Fibroblast of pulmonary artery (primary cell): ENCODE data around the gene LINGO1.

Experiments used
- DNase-seq: peaks from one replicate; pipeline ENCODE4 v3.0.0-alpha.2; 2010; ENCODE audit warnings: low read depth
- H3K4me3 ChIP-seq: replicated peaks from 2 replicates; pipeline ENCODE4 v1.5.1; 2011; ENCODE audit warnings: low read depth, mild to moderate bottlenecking, control low read depth, low read length, moderate library complexity
- TF ChIP-seq, protein P1 (sequence below): IDR thresholded peaks from 2 replicates; pipeline ENCODE4 v1.5.1; 2011; ENCODE audit warnings: mild to moderate bottlenecking, control low read depth, low read length, inconsistent platforms; ENCODE audit errors: missing control alignments

LINGO1 gene

GRCh38 chr15:77591968-77592613 lies 40.6 kb downstream of the LINGO1 start:
- TF ChIP-seq, protein P1, sequence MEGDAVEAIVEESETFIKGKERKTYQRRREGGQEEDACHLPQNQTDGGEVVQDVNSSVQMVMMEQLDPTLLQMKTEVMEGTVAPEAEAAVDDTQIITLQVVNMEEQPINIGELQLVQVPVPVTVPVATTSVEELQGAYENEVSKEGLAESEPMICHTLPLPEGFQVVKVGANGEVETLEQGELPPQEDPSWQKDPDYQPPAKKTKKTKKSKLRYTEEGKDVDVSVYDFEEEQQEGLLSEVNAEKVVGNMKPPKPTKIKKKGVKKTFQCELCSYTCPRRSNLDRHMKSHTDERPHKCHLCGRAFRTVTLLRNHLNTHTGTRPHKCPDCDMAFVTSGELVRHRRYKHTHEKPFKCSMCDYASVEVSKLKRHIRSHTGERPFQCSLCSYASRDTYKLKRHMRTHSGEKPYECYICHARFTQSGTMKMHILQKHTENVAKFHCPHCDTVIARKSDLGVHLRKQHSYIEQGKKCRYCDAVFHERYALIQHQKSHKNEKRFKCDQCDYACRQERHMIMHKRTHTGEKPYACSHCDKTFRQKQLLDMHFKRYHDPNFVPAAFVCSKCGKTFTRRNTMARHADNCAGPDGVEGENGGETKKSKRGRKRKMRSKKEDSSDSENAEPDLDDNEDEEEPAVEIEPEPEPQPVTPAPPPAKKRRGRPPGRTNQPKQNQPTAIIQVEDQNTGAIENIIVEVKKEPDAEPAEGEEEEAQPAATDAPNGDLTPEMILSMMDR = no peak
- DNase-seq = no peak
- no peak overlapping the region for H3K4me3 ChIP-seq

- no peak for DNase-seq
- TF ChIP-seq, protein P1 = no peak
- H3K4me3 ChIP-seq = no peak overlapping the region
Measured at GRCh38 chr15:77589839-77590238, 42.9 kb downstream of the LINGO1 start.

DNA sequence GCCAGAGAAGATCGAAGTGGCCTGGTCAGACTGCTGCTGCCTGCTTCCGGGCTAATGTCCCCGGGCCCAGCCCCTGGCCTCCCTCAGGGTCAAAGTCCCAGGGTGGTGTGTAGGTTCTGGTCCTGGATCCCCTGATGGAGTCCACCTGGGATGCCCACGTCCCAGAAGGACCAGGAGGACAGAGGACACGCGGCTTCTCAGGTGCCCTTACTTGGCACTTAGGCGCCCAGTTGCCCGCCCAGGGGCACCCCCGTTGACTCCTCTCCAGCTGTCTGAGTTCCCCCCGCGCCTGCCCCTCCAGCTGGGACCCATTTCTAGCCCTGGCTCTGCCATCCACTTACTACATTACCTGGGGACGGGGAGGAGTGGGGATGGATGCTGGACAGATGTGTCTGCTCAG lies 44.6 kb downstream of the LINGO1 start:
- DNase-seq = no peak
- no peak overlapping the region for H3K4me3 ChIP-seq
- TF ChIP-seq, protein P1 = no peak

DNA sequence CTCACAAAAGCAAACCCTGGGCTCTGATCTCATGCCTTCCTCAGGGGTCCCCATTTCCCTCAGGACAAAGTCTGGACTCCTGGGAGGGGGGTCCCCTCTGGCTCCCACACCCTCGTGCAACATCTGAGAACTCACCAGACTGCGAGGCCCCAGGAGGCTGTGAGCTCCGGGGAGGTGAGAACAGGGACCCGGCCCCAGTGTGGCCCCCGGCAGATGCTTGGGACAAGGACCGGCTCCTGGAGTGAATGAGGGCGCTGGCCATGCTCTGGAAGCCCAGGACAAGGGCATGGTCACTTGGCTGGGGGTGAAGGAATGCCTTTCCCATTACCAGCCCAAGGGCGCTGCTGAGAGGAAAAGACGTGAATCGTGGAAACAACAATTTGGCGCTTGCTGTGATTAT lies 48.0 kb downstream of the LINGO1 start:
- H3K4me3 ChIP-seq = no peak overlapping the region
- no peak for DNase-seq
- TF ChIP-seq, protein P1 = no peak

- no peak overlapping the region for H3K4me3 ChIP-seq
- TF ChIP-seq, protein P1 = peak; percentile 25
- DNase-seq = no peak
Measured at GRCh38 chr15:77584201-77584600, 48.5 kb downstream of the LINGO1 start.

DNA sequence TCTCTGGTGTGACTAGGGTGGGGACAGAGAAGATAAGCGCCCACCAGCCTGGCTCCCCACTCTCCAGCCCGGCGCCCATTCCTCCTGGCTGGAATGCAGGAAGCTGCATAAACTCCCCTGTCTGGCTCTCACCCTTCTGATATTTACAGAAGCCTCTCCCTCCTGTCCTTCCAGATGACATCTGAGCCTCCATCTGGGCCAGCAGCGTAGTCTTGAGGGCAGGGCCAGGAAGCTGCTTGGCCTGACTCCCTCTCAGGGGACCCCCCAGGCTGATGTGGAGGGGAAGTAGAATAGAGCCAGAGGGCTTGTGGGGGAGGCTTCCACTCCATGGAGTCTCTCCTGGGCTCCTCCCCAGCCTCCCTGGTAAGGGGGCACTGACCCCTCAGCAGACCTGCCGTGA lies 49.9 kb downstream of the LINGO1 start:
- H3K4me3 ChIP-seq = no peak overlapping the region
- no peak for DNase-seq
- TF ChIP-seq, protein P1 = no peak

- TF ChIP-seq, protein P1 = no peak
- DNase-seq = no peak
- H3K4me3 ChIP-seq = no peak overlapping the region
Measured at GRCh38 chr15:77581896-77582569, 50.7 kb downstream of the LINGO1 start.
